ENCODE data around the gene NPAS1.

The NPAS1 gene

GRCh38 chr19:47019431-47020041, at the start of gene NPAS1:
NPAS1 (plus strand) TSS chr19:47019837; CDS start chr19:47021048, 1,211 bp downstream.
- no peaks in the 10 kb centered on the region for H3K36me3 Mint-ChIP-seq
- H3K4me1 Mint-ChIP-seq: peaks cover 12 to 29% of the 10 kb centered on the region in 2 donors
- H3K27me3 Mint-ChIP-seq: peaks cover 42 to 58% of the 10 kb centered on the region in 2 donors
- DNase-seq (no peak), ATAC-seq (replicated peaks) (peak; percentile 27 to 41)
- H3K4me3 Mint-ChIP-seq: peak within 1 kb of the TSS; percentile 53 to 79
- H3K9me3 Mint-ChIP-seq: no peaks in the 10 kb centered on the region
- H3K27ac Mint-ChIP-seq: no peak within 1 kb of the TSS

- no peak overlapping the region for H3K4me3 Mint-ChIP-seq
- DNase-seq (no peak), ATAC-seq (replicated peaks) (no peak)
- peaks cover 0 to 5% of the 10 kb centered on the region in 2 donors for H3K4me1 Mint-ChIP-seq
- H3K36me3 Mint-ChIP-seq: peaks cover 18 to 40% of the 10 kb centered on the region in 2 donors
- H3K9me3 Mint-ChIP-seq: no peaks in the 10 kb centered on the region
- H3K27ac Mint-ChIP-seq: no peak overlapping the region
- H3K27me3 Mint-ChIP-seq: no peaks in the 10 kb centered on the region
Observed at GRCh38 chr19:46970815-46971214, 48.8 kb upstream of the NPAS1 start.

- DNase-seq (no peak), ATAC-seq (replicated peaks) (no peak)
- Mint-ChIP-seq H3K9me3 (no peaks in the 10 kb centered on the region), H3K36me3 (peaks cover 13 to 32% of the 10 kb centered on the region in 2 donors), H3K27me3 (no peaks in the 10 kb centered on the region), H3K27ac (no peak overlapping the region), H3K4me3 (no peak overlapping the region), H3K4me1 (peaks cover 3% of the 10 kb centered on the region in 2 donors)
Observed at GRCh38 chr19:46972311-46972710, 47.3 kb upstream of the NPAS1 start.

- H3K27me3 Mint-ChIP-seq: no peaks in the 10 kb centered on the region
- no peaks in the 10 kb centered on the region for H3K9me3 Mint-ChIP-seq
- no peak overlapping the region for H3K27ac Mint-ChIP-seq
- no peak overlapping the region for H3K4me3 Mint-ChIP-seq
- peaks cover 13 to 18% of the 10 kb centered on the region in 2 donors for H3K4me1 Mint-ChIP-seq
- peaks cover 11 to 25% of the 10 kb centered on the region in 2 donors for H3K36me3 Mint-ChIP-seq
- no peak for ATAC-seq (replicated peaks)
- no peak for DNase-seq
Observed at GRCh38 chr19:46974181-46974580, 45.5 kb upstream of the NPAS1 start.

- Mint-ChIP-seq H3K4me3 (no peak overlapping the region), H3K36me3 (peaks cover 7 to 21% of the 10 kb centered on the region in 2 donors), H3K27ac (no peak overlapping the region), H3K27me3 (no peaks in the 10 kb centered on the region), H3K9me3 (no peaks in the 10 kb centered on the region), H3K4me1 (peaks cover 13 to 26% of the 10 kb centered on the region in 2 donors)
- ATAC-seq (replicated peaks) (no peak), DNase-seq (no peak)
Observed at GRCh38 chr19:46975011-46975924, 44.4 kb upstream of the NPAS1 start.

GRCh38 chr19:46975925-46976782, 43.5 kb upstream of the NPAS1 start:
- H3K27ac Mint-ChIP-seq: no peak overlapping the region
- H3K4me1 Mint-ChIP-seq: peaks cover 19 to 33% of the 10 kb centered on the region in 2 donors
- ATAC-seq (replicated peaks) (no peak), DNase-seq (no peak)
- no peaks in the 10 kb centered on the region for H3K27me3 Mint-ChIP-seq
- H3K4me3 Mint-ChIP-seq: no peak overlapping the region
- H3K9me3 Mint-ChIP-seq: no peaks in the 10 kb centered on the region
- peaks cover 6 to 23% of the 10 kb centered on the region in 2 donors for H3K36me3 Mint-ChIP-seq

GRCh38 chr19:46976845-46977320, 42.8 kb upstream of the NPAS1 start:
- Mint-ChIP-seq H3K27me3 (no peaks in the 10 kb centered on the region), H3K36me3 (peaks cover 8 to 20% of the 10 kb centered on the region in 2 donors), H3K4me3 (no peak overlapping the region), H3K27ac (no peak overlapping the region), H3K4me1 (peaks cover 21 to 40% of the 10 kb centered on the region in 2 donors), H3K9me3 (no peaks in the 10 kb centered on the region)
- ATAC-seq (replicated peaks): no peak
- DNase-seq: no peak

- DNase-seq: no peak
- Mint-ChIP-seq H3K27me3 (no peaks in the 10 kb centered on the region), H3K36me3 (peaks cover 8 to 20% of the 10 kb centered on the region in 2 donors), H3K4me3 (no peak overlapping the region), H3K4me1 (peaks cover 21 to 40% of the 10 kb centered on the region in 2 donors), H3K9me3 (no peaks in the 10 kb centered on the region), H3K27ac (peak overlapping the region; percentile 26)
- ATAC-seq (replicated peaks): no peak
Observed at GRCh38 chr19:46977548-46977947, 42.1 kb upstream of the NPAS1 start.

- no peak overlapping the region for H3K4me3 Mint-ChIP-seq
- no peak for ATAC-seq (replicated peaks)
- H3K36me3 Mint-ChIP-seq: peaks cover 8 to 24% of the 10 kb centered on the region in 2 donors
- no peaks in the 10 kb centered on the region for H3K9me3 Mint-ChIP-seq
- peaks cover 21 to 40% of the 10 kb centered on the region in 2 donors for H3K4me1 Mint-ChIP-seq
- no peak for DNase-seq
- no peaks in the 10 kb centered on the region for H3K27me3 Mint-ChIP-seq
- peak overlapping the region; percentile 26 for H3K27ac Mint-ChIP-seq
Observed at GRCh38 chr19:46978171-46978869, 41.3 kb upstream of the NPAS1 start.

- Mint-ChIP-seq H3K36me3 (peaks cover 8 to 20% of the 10 kb centered on the region in 2 donors), H3K27me3 (no peaks in the 10 kb centered on the region), H3K9me3 (no peaks in the 10 kb centered on the region), H3K4me1 (peaks cover 20 to 40% of the 10 kb centered on the region in 2 donors), H3K4me3 (no peak overlapping the region), H3K27ac (no peak overlapping the region)
- ATAC-seq (replicated peaks) (no peak), DNase-seq (no peak)
Observed at GRCh38 chr19:46979126-46980105, 40.2 kb upstream of the NPAS1 start.

- Mint-ChIP-seq H3K27me3 (no peaks in the 10 kb centered on the region), H3K9me3 (no peaks in the 10 kb centered on the region), H3K27ac (no peak overlapping the region), H3K4me1 (peaks cover 20 to 40% of the 10 kb centered on the region in 2 donors), H3K4me3 (no peak overlapping the region), H3K36me3 (peaks cover 8 to 19% of the 10 kb centered on the region in 2 donors)
- DNase-seq (no peak), ATAC-seq (replicated peaks) (no peak)
Observed at GRCh38 chr19:46980761-46981160, 38.9 kb upstream of the NPAS1 start.

GRCh38 chr19:46981286-46981945, 38.2 kb upstream of the NPAS1 start:
- Mint-ChIP-seq H3K4me3 (no peak overlapping the region), H3K36me3 (peaks cover 8 to 19% of the 10 kb centered on the region in 2 donors), H3K27ac (no peak overlapping the region), H3K27me3 (no peaks in the 10 kb centered on the region), H3K9me3 (no peaks in the 10 kb centered on the region), H3K4me1 (peaks cover 20 to 40% of the 10 kb centered on the region in 2 donors)
- no peak for DNase-seq
- ATAC-seq (replicated peaks): no peak

All from stimulated activated naive B cell treated with anti-CD40 and anti-IgM and Interleukin-4, amounts not matched to agents 10 μg/mL and 1 μg/mL and 100 μg/mL, for 72 hours (primary cell).